ENCODE data around the gene ANGPTL1. TPM values are rescaled to one million over a fixed set of nuclear protein-coding genes. Genes with fewer than 3 reads are reported as not detected.

Gene ANGPTL1
- total and polyA plus RNA-seq, 7 donors, result 1.4 to 173 (median 117) TPM

GRCh38 chr1:178821134-178821866 lies 49.6 kb downstream of the ANGPTL1 start:
- Histone ChIP-seq H3K27me3 (no peaks in the 10 kb centered on the region), H3K9me3 (no peaks in the 10 kb centered on the region), H3K4me3 (no peak overlapping the region), H3K27ac (no peak overlapping the region), H3K4me1 (peaks cover 0 to 11% (median 2%) of the 10 kb centered on the region in 4 donors), H3K36me3 (no peaks in the 10 kb centered on the region)
- TF ChIP-seq POLR2AphosphoS5 (IDR thresholded peaks at IDR 0.05), result no peak
- intact Hi-C loops (cut with DNase I), result no loop called here
- 82 to 93% methylated on average over 1 of the region's 1 CpG for WGBS, 2 donors
- no peak for DNase-seq

DNA sequence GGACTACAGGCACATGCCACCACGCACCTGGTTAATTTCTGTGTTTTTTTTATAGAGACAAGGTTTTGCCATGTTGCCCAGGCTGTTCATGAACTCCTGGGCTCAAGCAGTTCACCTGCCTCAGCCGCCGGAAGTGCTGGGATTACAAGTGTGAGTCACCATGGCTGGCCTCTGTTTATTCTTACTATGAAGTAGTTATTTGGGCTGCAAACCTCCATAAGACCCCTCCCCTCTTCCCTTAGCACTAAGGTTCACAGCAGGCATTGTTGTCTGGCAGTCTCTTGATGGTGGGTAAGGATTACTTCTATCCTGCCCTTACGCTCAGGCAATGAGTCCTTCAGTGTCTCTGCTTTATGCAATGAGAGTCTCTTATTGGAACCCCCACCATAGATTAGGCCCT lies 51.8 kb downstream of the ANGPTL1 start:
- DNase-seq, result no peak
- H3K9me3 ChIP-seq, result no peaks in the 10 kb centered on the region
- H3K4me1 ChIP-seq, result peaks cover 0 to 14% (median 3%) of the 10 kb centered on the region in 4 donors
- H3K27me3 ChIP-seq, result no peaks in the 10 kb centered on the region
- H3K4me3 ChIP-seq, result no peak overlapping the region
- TF ChIP-seq EP300 (IDR thresholded peaks at IDR 0.05) (no peak), POLR2AphosphoS5 (IDR thresholded peaks at IDR 0.05) (no peak), POLR2A (IDR thresholded peaks at IDR 0.05) (no peak)
- TF ChIP-seq, protein P1, sequence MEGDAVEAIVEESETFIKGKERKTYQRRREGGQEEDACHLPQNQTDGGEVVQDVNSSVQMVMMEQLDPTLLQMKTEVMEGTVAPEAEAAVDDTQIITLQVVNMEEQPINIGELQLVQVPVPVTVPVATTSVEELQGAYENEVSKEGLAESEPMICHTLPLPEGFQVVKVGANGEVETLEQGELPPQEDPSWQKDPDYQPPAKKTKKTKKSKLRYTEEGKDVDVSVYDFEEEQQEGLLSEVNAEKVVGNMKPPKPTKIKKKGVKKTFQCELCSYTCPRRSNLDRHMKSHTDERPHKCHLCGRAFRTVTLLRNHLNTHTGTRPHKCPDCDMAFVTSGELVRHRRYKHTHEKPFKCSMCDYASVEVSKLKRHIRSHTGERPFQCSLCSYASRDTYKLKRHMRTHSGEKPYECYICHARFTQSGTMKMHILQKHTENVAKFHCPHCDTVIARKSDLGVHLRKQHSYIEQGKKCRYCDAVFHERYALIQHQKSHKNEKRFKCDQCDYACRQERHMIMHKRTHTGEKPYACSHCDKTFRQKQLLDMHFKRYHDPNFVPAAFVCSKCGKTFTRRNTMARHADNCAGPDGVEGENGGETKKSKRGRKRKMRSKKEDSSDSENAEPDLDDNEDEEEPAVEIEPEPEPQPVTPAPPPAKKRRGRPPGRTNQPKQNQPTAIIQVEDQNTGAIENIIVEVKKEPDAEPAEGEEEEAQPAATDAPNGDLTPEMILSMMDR (IDR thresholded peaks at IDR 0.05), result no peak
- intact Hi-C loops (cut with DNase I), result no loop called here
- no peak overlapping the region for H3K27ac ChIP-seq
- WGBS, 2 donors, result 84 to 96% methylated on average over 4 of the region's 4 CpGs
- H3K36me3 ChIP-seq, result no peaks in the 10 kb centered on the region

GRCh38 chr1:178818416-178818815 lies 52.5 kb downstream of the ANGPTL1 start:
- Histone ChIP-seq H3K4me3 (no peak overlapping the region), H3K27ac (no peak overlapping the region), H3K36me3 (no peaks in the 10 kb centered on the region), H3K4me1 (peaks cover 0 to 21% (median 7%) of the 10 kb centered on the region in 4 donors), H3K9me3 (no peaks in the 10 kb centered on the region), H3K27me3 (no peaks in the 10 kb centered on the region)
- TF ChIP-seq POLR2AphosphoS5 (IDR thresholded peaks at IDR 0.05) (no peak), EP300 (IDR thresholded peaks at IDR 0.05) (no peak), POLR2A (IDR thresholded peaks at IDR 0.05) (no peak)
- TF ChIP-seq, protein P1 (IDR thresholded peaks at IDR 0.05), result no peak
- intact Hi-C loops (cut with DNase I), result no loop called here
- DNase-seq, result no peak
- 94 to 98% methylated on average over 2 of the region's 2 CpGs for WGBS, 2 donors

- Histone ChIP-seq H3K4me1 (peaks cover 0 to 13% (median 7%) of the 10 kb centered on the region in 4 donors), H3K4me3 (no peak overlapping the region), H3K27ac (no peak overlapping the region), H3K9me3 (no peaks in the 10 kb centered on the region), H3K36me3 (no peaks in the 10 kb centered on the region), H3K27me3 (no peaks in the 10 kb centered on the region)
- TF ChIP-seq EP300 (IDR thresholded peaks at IDR 0.05) (no peak), POLR2AphosphoS5 (IDR thresholded peaks at IDR 0.05) (no peak), POLR2A (IDR thresholded peaks at IDR 0.05) (no peak)
- TF ChIP-seq, protein P1 (IDR thresholded peaks at IDR 0.05), result no peak
- DNase-seq, result no peak
- intact Hi-C loops (cut with DNase I), result loop anchor here (5.0 kb wide), 1 partner anchor 33 kb away; no protein-coding TSS in a partner anchor
These were observed 60.3 kb downstream of the ANGPTL1 start for GRCh38 chr1:178810585-178810984.

DNA sequence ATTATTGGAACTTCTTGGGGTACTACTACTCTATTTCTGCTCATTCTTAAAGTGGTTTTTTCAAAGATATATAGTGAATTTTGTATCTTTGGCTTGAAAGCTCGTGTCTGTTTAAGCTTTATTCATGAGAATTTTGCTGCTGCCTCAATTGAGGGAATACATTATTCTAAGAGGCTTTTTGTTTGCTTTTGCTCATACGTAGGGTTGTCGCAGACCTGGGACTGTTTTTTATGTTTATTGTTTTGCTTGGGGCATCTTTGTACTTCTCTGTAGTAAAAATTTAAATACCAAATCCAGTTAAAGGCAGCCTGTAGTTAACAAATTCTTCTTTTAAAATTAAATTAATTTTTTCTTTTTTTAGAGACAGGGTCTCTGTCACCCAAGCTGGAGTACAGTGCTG lies 62.3 kb downstream of the ANGPTL1 start:
- WGBS, 2 donors, result 92 to 94% methylated on average over 3 of the region's 3 CpGs
- no peaks in the 10 kb centered on the region for H3K27me3 ChIP-seq
- no peak overlapping the region for H3K27ac ChIP-seq
- H3K36me3 ChIP-seq, result no peaks in the 10 kb centered on the region
- no peak overlapping the region for H3K4me3 ChIP-seq
- DNase-seq, result no peak
- TF ChIP-seq POLR2AphosphoS5 (IDR thresholded peaks at IDR 0.05), result no peak
- TF ChIP-seq, protein P1 (IDR thresholded peaks at IDR 0.05), result no peak
- H3K9me3 ChIP-seq, result no peaks in the 10 kb centered on the region
- intact Hi-C loops (cut with DNase I), result no loop called here
- peaks cover 0 to 5% (median 2%) of the 10 kb centered on the region in 4 donors for H3K4me1 ChIP-seq
